Neural progenitor cell (in vitro differentiated cells): ENCODE measurements around the gene RPN2. TPM values are rescaled to one million over a fixed set of nuclear protein-coding genes. Genes with fewer than 3 reads are reported as not detected.

Experiments used
- DNase-seq: peaks from one replicate; pipeline ENCODE4 v3.0.0-alpha.2; 2016; ENCODE audit warnings: low spot score
- H2AFZ ChIP-seq: fragments of 200-600 bp; sonication (generic); replicated peaks from 2 replicates; pipeline ENCODE4 v1.6.1; 2016; ENCODE audit warnings: antibody characterized with exemption
- H3F3A ChIP-seq: fragments of 200-600 bp; sonication (generic); 2 replicates; pipeline ENCODE4 v1.6.1; 2016; ENCODE audit warnings: antibody characterized with exemption, low read depth
- H3K27ac ChIP-seq: fragments of 200-600 bp; sonication (generic); 2 replicates; pipeline ENCODE4 v1.5.1; 2016; ENCODE audit warnings: mild to moderate bottlenecking
- H3K27me3 ChIP-seq: fragments of 200-600 bp; sonication (generic); 2 replicates; pipeline ENCODE4 v1.6.1; 2016; ENCODE audit warnings: mild to moderate bottlenecking, moderate library complexity
- H3K36me3 ChIP-seq: fragments of 200-600 bp; sonication (generic); 2 replicates; pipeline ENCODE4 v1.5.1; 2016
- H3K4me1 ChIP-seq: fragments of 200-600 bp; sonication (generic); 2 replicates; pipeline ENCODE4 v1.6.1; 2016; ENCODE audit warnings: mixed run types
- H3K4me2 ChIP-seq: fragments of 200-600 bp; sonication (generic); 2 replicates; pipeline ENCODE4 v1.6.1; 2016
- H3K4me3 ChIP-seq: fragments of 200-600 bp; sonication (generic); 2 replicates; pipeline ENCODE4 v1.5.1; 2016
- H3K79me2 ChIP-seq: fragments of 200-600 bp; sonication (generic); 2 replicates; pipeline ENCODE4 v1.6.1; 2016; ENCODE audit warnings: low read depth
- H3K9ac ChIP-seq: fragments of 200-600 bp; sonication (generic); 2 replicates; pipeline ENCODE4 v1.6.1; 2016
- H3K9me3 ChIP-seq: fragments of 200-600 bp; sonication (generic); 2 replicates; pipeline ENCODE4 v1.5.1; 2016; ENCODE audit warnings: low read depth
- H4K20me1 ChIP-seq: fragments of 200-600 bp; sonication (generic); 2 replicates; pipeline ENCODE4 v1.6.1; 2016; ENCODE audit warnings: low read depth
- H3K27ac Mint-ChIP-seq: 3 replicates; pipeline ENCODE4 v1.8.0; 2021; ENCODE audit warnings: mixed read lengths
- H3K27me3 Mint-ChIP-seq: 2 replicates; pipeline ENCODE4 v1.8.0; 2022; ENCODE audit warnings: low read depth, mild to moderate bottlenecking, inconsistent platforms, moderate library complexity, mixed read lengths; ENCODE audit not compliant: insufficient read depth
- H3K36me3 Mint-ChIP-seq: 3 replicates; pipeline ENCODE4 v1.8.0; 2021; ENCODE audit warnings: mixed read lengths
- H3K4me1 Mint-ChIP-seq: 3 replicates; pipeline ENCODE4 v1.8.0; 2021; ENCODE audit warnings: mixed read lengths
- H3K4me3 Mint-ChIP-seq: 3 replicates; pipeline ENCODE4 v1.8.0; 2021; ENCODE audit warnings: mild to moderate bottlenecking, moderate library complexity, mixed read lengths
- H3K9me3 Mint-ChIP-seq: 3 replicates; pipeline ENCODE4 v1.8.0; 2020; ENCODE audit warnings: mixed read lengths
- EZH2 ChIP-seq: fragments of 200-600 bp; sonication (generic); IDR thresholded peaks from 2 replicates; pipeline ENCODE4 v1.6.1; 2017; ENCODE audit warnings: antibody characterized with exemption, mild to moderate bottlenecking, moderate library complexity
- EZH2phosphoT487 ChIP-seq: fragments of 200-600 bp; sonication (generic); IDR thresholded peaks from 2 replicates; pipeline ENCODE4 v1.6.1; 2017; ENCODE audit warnings: antibody characterized with exemption
- total RNA-seq: library from RNA; depleted of rRNA; stranded (reverse); fragments of >200 nt; gene quantifications from 2 replicates; pipeline ENCODE4 v1.2.3, GENCODE V29; 2015; ENCODE audit warnings: low replicate concordance
- TF ChIP-seq, protein P1 (sequence below): fragments of 200-600 bp; sonication (generic); IDR thresholded peaks from 2 replicates; pipeline ENCODE4 v1.5.1; 2017; ENCODE audit warnings: antibody characterized with exemption, mild to moderate bottlenecking

RPN2 gene
- total RNA-seq, 1 donor from 2014 or later = 249 TPM

DNA sequence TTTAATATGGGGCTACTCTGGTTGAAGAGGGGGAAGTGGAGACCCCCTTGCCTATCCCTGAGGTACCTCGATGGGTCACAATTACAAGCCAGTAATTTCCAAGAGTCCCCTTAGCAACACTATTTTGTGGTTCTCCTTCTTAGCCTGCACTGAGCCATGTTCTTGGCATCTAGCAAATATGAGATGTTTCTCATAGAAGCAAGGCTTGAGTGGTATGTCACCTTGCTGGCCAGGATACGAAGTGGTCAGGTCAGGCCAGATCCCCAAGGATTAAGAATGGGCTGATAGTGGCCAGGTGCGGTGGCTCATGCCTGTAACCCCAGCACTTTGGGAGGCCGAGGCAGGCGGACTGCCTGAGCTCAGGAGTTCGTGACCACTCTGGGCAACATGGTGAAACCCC lies 84.6 kb downstream of the RPN2 start:
- Mint-ChIP-seq H3K4me1 (peaks cover 59% of the 10 kb centered on the region), H3K9me3 (no peaks in the 10 kb centered on the region), H3K4me3 (no peak overlapping the region), H3K27ac (no peak overlapping the region), H3K36me3 (no peaks in the 10 kb centered on the region), H3K27me3 (peaks cover 4% of the 10 kb centered on the region)
- Histone ChIP-seq H3K9me3 (no peaks in the 10 kb centered on the region), H3K79me2 (no peaks in the 10 kb centered on the region), H3K4me3 (no peak overlapping the region), H3K9ac (no peak overlapping the region), H3K36me3 (no peaks in the 10 kb centered on the region), H4K20me1 (no peaks in the 10 kb centered on the region), H3K4me2 (no peak overlapping the region), H3K27me3 (no peaks in the 10 kb centered on the region), H2AFZ (no peak overlapping the region), H3K4me1 (peaks cover 54% of the 10 kb centered on the region), H3F3A (peaks cover 57% of the 10 kb centered on the region), H3K27ac (no peak overlapping the region)
- no peak for DNase-seq
- TF ChIP-seq EZH2phosphoT487 = no peak
- TF ChIP-seq, protein P1, sequence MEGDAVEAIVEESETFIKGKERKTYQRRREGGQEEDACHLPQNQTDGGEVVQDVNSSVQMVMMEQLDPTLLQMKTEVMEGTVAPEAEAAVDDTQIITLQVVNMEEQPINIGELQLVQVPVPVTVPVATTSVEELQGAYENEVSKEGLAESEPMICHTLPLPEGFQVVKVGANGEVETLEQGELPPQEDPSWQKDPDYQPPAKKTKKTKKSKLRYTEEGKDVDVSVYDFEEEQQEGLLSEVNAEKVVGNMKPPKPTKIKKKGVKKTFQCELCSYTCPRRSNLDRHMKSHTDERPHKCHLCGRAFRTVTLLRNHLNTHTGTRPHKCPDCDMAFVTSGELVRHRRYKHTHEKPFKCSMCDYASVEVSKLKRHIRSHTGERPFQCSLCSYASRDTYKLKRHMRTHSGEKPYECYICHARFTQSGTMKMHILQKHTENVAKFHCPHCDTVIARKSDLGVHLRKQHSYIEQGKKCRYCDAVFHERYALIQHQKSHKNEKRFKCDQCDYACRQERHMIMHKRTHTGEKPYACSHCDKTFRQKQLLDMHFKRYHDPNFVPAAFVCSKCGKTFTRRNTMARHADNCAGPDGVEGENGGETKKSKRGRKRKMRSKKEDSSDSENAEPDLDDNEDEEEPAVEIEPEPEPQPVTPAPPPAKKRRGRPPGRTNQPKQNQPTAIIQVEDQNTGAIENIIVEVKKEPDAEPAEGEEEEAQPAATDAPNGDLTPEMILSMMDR = no peak
- TF ChIP-seq EZH2 = no peak

DNA sequence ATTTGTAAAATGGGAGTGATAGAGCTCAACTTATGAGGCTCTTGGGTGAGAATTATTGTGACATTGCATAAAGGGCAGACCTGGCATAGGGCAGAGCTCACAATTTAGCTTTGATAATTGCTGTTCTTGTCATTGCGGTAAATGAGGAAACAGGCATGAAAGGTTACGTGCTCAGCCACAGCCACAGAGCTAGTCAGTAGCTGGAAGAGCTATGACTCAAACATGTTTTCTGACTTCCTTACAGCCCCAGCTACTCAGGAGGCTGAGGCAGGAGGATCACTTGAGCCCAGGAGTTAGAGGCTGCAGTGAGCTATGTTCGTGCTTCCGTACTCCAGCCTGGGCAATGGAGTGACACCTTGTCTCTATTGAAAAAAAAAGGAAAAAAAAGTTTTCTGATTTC lies 86.0 kb downstream of the RPN2 start:
- Histone ChIP-seq H2AFZ (no peak overlapping the region), H3F3A (peaks cover 51% of the 10 kb centered on the region), H3K27ac (no peak overlapping the region), H3K79me2 (no peaks in the 10 kb centered on the region), H3K9ac (no peak overlapping the region), H4K20me1 (no peaks in the 10 kb centered on the region), H3K4me2 (no peak overlapping the region), H3K9me3 (no peaks in the 10 kb centered on the region), H3K27me3 (no peaks in the 10 kb centered on the region), H3K4me1 (peaks cover 47% of the 10 kb centered on the region), H3K36me3 (no peaks in the 10 kb centered on the region), H3K4me3 (no peak overlapping the region)
- no peaks in the 10 kb centered on the region for H3K9me3 Mint-ChIP-seq
- no peak overlapping the region for H3K4me3 Mint-ChIP-seq
- H3K27me3 Mint-ChIP-seq = peaks cover 2% of the 10 kb centered on the region
- TF ChIP-seq, protein P1 = no peak
- no peak for DNase-seq
- H3K27ac Mint-ChIP-seq = no peak overlapping the region
- H3K4me1 Mint-ChIP-seq = peaks cover 54% of the 10 kb centered on the region
- no peaks in the 10 kb centered on the region for H3K36me3 Mint-ChIP-seq

DNA sequence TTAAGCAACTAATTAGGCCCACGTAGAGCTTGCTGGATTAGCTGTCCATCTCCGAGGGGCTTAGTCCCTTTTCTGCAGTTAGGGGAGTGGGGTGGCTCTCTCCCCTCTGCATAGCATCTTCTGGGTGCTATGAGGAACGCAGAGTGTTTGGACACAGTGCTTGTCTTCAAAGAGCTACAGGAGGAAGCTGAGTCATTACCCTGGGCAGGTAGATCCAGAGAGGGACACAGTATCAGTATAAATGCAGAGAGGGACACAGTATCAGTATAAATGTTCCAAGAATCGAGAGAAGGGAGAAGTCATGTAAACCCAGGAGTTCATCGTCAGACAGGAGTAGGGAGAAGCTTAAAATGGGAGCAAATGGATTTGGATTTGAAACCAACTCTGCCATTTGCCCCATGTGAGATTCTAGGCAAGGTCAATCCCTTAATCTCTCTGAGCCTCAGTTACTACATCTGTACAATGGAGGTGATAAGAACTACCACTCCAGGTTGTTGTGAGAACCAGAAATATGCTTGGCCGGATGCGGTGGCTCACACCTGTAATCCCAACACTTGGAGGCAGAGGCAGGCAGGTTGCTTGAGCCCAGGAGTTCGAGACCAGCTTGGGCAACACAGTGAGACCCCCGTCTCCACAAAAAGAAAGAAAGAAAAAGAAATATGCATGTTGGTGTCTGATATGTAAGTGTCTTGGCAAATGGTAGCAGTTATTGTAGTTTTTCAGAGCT lies 88.0 kb downstream of the RPN2 start:
- Histone ChIP-seq H3K4me2 (peak overlapping the region; percentile 72), H4K20me1 (no peaks in the 10 kb centered on the region), H3K4me1 (peaks cover 29% of the 10 kb centered on the region), H3K27me3 (no peaks in the 10 kb centered on the region), H3K4me3 (no peak overlapping the region), H3K79me2 (no peaks in the 10 kb centered on the region), H3K9ac (no peak overlapping the region), H2AFZ (peak overlapping the region; percentile 3), H3K27ac (peak overlapping the region; percentile 91), H3K9me3 (no peaks in the 10 kb centered on the region), H3F3A (peaks cover 39% of the 10 kb centered on the region), H3K36me3 (no peaks in the 10 kb centered on the region)
- H3K36me3 Mint-ChIP-seq = no peaks in the 10 kb centered on the region
- peak overlapping the region; percentile 22 for H3K4me3 Mint-ChIP-seq
- DNase-seq = no peak
- peaks cover 41% of the 10 kb centered on the region for H3K4me1 Mint-ChIP-seq
- H3K9me3 Mint-ChIP-seq = no peaks in the 10 kb centered on the region
- no peak for TF ChIP-seq EZH2phosphoT487
- no peak for TF ChIP-seq EZH2
- TF ChIP-seq, protein P1 = no peak
- H3K27ac Mint-ChIP-seq = peak overlapping the region; percentile 98
- H3K27me3 Mint-ChIP-seq = peaks cover 2% of the 10 kb centered on the region
